ENCODE data around the gene LRRC49. TPM values are rescaled to one million over a fixed set of nuclear protein-coding genes. Genes with fewer than 3 reads are reported as not detected.
"Not testable (repeated sequence)": the region's sequence is repeated elsewhere in the genome, so short reads cannot be mapped to it uniquely, and the experiment has no call there.

LRRC49 gene
- total RNA-seq, 1 experiment from 2014 or later: 9.2 TPM

GRCh38 chr15:70867911-70868467, 24.6 kb upstream of the LRRC49 start:
- BruUV-seq (replicated peaks): no TSS peak
- Histone ChIP-seq H3K36me3 (ENCODE audit: insufficient read depth, low read length, poor library complexity, severe bottlenecking) (no peaks in the 10 kb centered on the region), H3K27ac (ENCODE audit: low read depth, low read length, poor library complexity, severe bottlenecking) (peak overlapping the region; percentile 53), H3K4me1 (ENCODE audit: insufficient read depth, low read length, poor library complexity, severe bottlenecking) (peaks cover 32% of the 10 kb centered on the region), H3K9me3 (ENCODE audit: low read depth, low read length, poor library complexity, severe bottlenecking) (no peaks in the 10 kb centered on the region), H3K27me3 (replicated peaks; ENCODE audit: insufficient read depth, low read depth, low read length, poor library complexity) (no peaks in the 10 kb centered on the region), H3K4me3 (ENCODE audit: low read depth, low read length, poor library complexity, severe bottlenecking) (no peak overlapping the region)
- TF ChIP-seq EZH2 (IDR thresholded peaks at IDR 0.05; ENCODE audit: borderline replicate concordance, low read depth, low read length, poor library complexity, severe bottlenecking): no peak
- TF ChIP-seq, protein P1, sequence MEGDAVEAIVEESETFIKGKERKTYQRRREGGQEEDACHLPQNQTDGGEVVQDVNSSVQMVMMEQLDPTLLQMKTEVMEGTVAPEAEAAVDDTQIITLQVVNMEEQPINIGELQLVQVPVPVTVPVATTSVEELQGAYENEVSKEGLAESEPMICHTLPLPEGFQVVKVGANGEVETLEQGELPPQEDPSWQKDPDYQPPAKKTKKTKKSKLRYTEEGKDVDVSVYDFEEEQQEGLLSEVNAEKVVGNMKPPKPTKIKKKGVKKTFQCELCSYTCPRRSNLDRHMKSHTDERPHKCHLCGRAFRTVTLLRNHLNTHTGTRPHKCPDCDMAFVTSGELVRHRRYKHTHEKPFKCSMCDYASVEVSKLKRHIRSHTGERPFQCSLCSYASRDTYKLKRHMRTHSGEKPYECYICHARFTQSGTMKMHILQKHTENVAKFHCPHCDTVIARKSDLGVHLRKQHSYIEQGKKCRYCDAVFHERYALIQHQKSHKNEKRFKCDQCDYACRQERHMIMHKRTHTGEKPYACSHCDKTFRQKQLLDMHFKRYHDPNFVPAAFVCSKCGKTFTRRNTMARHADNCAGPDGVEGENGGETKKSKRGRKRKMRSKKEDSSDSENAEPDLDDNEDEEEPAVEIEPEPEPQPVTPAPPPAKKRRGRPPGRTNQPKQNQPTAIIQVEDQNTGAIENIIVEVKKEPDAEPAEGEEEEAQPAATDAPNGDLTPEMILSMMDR (conservative IDR thresholded peaks at IDR 0.05; ENCODE audit: low read depth, low read length): no peak
- CTCF ChIA-PET: no interaction called here
- POLR2A ChIA-PET (ENCODE audit: low non-redundant PET): no interaction called here
- intact Hi-C loops (cut with micrococcal nuclease; ENCODE audit: unreplicated experiment): loop anchor here (5.0 kb wide), 1 partner anchor 36 kb away; no protein-coding TSS in a partner anchor
- no peak for DNase-seq (ENCODE audit: low spot score)

DNA sequence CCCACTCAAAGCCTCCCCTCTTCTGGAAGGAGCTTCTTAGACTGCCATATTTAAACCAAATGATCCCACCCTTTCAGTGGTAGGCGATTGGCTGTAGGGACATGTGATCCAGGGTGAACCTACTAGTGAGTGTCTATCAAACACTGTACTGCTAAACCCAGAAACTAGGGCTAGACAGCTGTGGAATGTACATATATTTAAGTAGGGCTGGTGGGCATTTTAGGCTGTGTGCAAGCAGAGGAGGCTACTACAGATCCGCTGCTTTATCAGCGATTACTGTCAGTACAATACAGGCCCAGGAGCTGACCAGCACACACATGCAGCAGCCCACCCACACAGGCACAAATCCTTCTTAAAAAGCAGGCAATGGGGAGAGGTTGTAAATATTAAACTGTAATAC, 23.3 kb upstream of the LRRC49 start:
- no peaks in the 10 kb centered on the region for H3K27me3 ChIP-seq (replicated peaks; ENCODE audit: insufficient read depth, low read depth, low read length, poor library complexity)
- H3K4me1 ChIP-seq (ENCODE audit: insufficient read depth, low read length, poor library complexity, severe bottlenecking): peaks cover 32% of the 10 kb centered on the region
- ChIA-PET CTCF (no interaction called here), POLR2A (ENCODE audit: low non-redundant PET) (interaction anchor here (0.6 to 0.8 kb wide), 2 partner anchors 13 to 15 kb away, joined by 3 to 4 read pairs; no protein-coding TSS in a partner anchor)
- H3K4me3 ChIP-seq (ENCODE audit: low read depth, low read length, poor library complexity, severe bottlenecking): no peak overlapping the region
- H3K9me3 ChIP-seq (ENCODE audit: low read depth, low read length, poor library complexity, severe bottlenecking): no peaks in the 10 kb centered on the region
- H3K27ac ChIP-seq (ENCODE audit: low read depth, low read length, poor library complexity, severe bottlenecking): peak overlapping the region; percentile 47
- intact Hi-C loops (cut with micrococcal nuclease; ENCODE audit: unreplicated experiment): loop anchor here (5.0 kb wide), 1 partner anchor 37 kb away; no protein-coding TSS in a partner anchor
- DNase-seq (ENCODE audit: low spot score): peak; percentile 41
- BruUV-seq (replicated peaks): no TSS peak
- H3K36me3 ChIP-seq (ENCODE audit: insufficient read depth, low read length, poor library complexity, severe bottlenecking): no peaks in the 10 kb centered on the region
- TF ChIP-seq, protein P1 (conservative IDR thresholded peaks at IDR 0.05; ENCODE audit: low read depth, low read length): no peak

- no peak overlapping the region for H3K4me3 ChIP-seq (ENCODE audit: low read depth, low read length, poor library complexity, severe bottlenecking)
These were observed 22.6 kb upstream of the LRRC49 start for GRCh38 chr15:70870051-70870450.

DNA sequence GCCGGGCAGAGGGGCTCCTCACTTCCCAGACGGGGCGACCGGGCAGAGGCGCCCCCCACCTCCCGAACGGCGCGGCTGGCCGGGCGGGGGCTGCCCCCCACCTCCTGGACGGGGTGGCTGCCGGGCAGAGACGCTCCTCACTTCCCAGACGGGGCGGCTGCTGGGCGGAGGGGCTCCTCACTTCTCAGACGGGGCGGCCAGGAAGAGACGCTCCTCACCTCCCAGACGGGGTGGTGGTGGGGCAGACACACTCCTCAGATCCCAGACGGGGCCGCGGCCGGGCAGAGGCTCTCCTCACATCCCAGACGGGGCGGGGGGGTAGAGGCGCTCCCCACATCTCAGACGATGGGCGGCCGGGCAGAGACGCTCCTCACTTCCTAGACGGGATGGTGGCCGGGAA, 21.1 kb upstream of the LRRC49 start:
- H3K27ac ChIP-seq (ENCODE audit: low read depth, low read length, poor library complexity, severe bottlenecking); H3K36me3 ChIP-seq (ENCODE audit: insufficient read depth, low read length, poor library complexity, severe bottlenecking); H3K4me3 ChIP-seq (ENCODE audit: low read depth, low read length, poor library complexity, severe bottlenecking); POLR2A ChIA-PET (ENCODE audit: low non-redundant PET); intact Hi-C loops (cut with micrococcal nuclease; ENCODE audit: unreplicated experiment); CTCF ChIA-PET; H3K27me3 ChIP-seq (replicated peaks; ENCODE audit: insufficient read depth, low read depth, low read length, poor library complexity); BruUV-seq (replicated peaks); DNase-seq (ENCODE audit: low spot score); H3K9me3 ChIP-seq (ENCODE audit: low read depth, low read length, poor library complexity, severe bottlenecking): not testable (repeated sequence)
- peaks cover 41% of the 10 kb centered on the region for H3K4me1 ChIP-seq (ENCODE audit: insufficient read depth, low read length, poor library complexity, severe bottlenecking)

More at GRCh38 chr15:70870051-70870450, 22.6 kb upstream of the LRRC49 start:
- DNase-seq (ENCODE audit: low spot score): peak; percentile 65
- Histone ChIP-seq H3K27ac (ENCODE audit: low read depth, low read length, poor library complexity, severe bottlenecking) (peak overlapping the region; percentile 47), H3K27me3 (replicated peaks; ENCODE audit: insufficient read depth, low read depth, low read length, poor library complexity) (no peaks in the 10 kb centered on the region), H3K4me1 (ENCODE audit: insufficient read depth, low read length, poor library complexity, severe bottlenecking) (peaks cover 32% of the 10 kb centered on the region), H3K36me3 (ENCODE audit: insufficient read depth, low read length, poor library complexity, severe bottlenecking) (no peaks in the 10 kb centered on the region), H3K9me3 (ENCODE audit: low read depth, low read length, poor library complexity, severe bottlenecking) (no peaks in the 10 kb centered on the region)
- POLR2A ChIA-PET (ENCODE audit: low non-redundant PET): interaction anchor here (0.6 to 0.8 kb wide), 2 partner anchors 13 to 16 kb away, joined by 3 to 4 read pairs; no protein-coding TSS in a partner anchor
- CTCF ChIA-PET: no interaction called here
- intact Hi-C loops (cut with micrococcal nuclease; ENCODE audit: unreplicated experiment): loop anchor here (1.0 kb wide), 1 partner anchor 16 kb away; the partner anchor contains the start of gene LARP6
- no peak for TF ChIP-seq EZH2 (IDR thresholded peaks at IDR 0.05; ENCODE audit: borderline replicate concordance, low read depth, low read length, poor library complexity, severe bottlenecking)
- TF ChIP-seq, protein P1 (conservative IDR thresholded peaks at IDR 0.05; ENCODE audit: low read depth, low read length): no peak
- BruUV-seq (replicated peaks): no TSS peak
